Cardiac atrium fibroblast (primary cell): ENCODE data around the gene FERD3L. TPM values are rescaled to one million over a fixed set of nuclear protein-coding genes. Genes with fewer than 3 reads are reported as not detected.

Source experiments
- total RNA-seq: library from RNA; depleted of rRNA; stranded (reverse); fragments of >200 nt; gene quantifications from 2 replicates; pipeline ENCODE4 v1.2.3, GENCODE V29; 2015

Gene FERD3L, protein sequence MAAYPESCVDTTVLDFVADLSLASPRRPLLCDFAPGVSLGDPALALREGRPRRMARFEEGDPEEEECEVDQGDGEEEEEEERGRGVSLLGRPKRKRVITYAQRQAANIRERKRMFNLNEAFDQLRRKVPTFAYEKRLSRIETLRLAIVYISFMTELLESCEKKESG
- total RNA-seq: not detected in 2 replicates

DNA sequence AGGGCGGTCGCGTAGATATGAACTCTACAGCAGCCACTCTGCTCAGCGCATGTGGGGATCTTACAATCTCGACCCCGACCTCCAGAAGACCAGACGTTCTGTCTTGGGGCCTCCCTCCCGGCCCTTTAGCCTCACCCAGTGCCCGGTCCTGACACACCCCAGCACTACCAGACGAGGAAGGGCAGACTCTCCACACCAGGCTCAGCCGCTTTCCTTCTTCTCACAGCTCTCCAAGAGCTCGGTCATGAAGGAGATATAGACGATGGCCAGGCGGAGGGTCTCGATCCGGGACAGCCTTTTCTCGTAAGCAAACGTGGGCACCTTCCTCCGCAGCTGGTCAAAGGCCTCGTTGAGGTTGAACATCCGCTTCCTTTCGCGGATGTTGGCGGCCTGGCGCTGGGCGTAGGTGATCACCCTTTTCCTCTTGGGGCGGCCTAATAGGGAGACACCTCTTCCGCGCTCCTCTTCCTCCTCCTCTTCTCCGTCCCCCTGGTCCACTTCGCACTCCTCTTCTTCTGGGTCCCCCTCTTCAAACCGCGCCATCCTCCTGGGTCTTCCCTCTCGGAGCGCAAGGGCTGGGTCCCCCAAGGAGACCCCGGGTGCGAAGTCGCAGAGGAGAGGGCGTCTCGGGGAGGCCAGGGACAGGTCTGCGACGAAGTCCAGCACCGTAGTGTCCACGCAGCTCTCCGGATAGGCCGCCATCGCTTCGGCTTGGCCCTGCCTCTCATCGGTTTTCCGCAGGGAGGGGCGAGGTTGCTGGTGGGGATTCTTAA, at the start of gene FERD3L:
Gene FERD3L, minus strand, starts transcription at position 761 of the 773 bp plus-strand sequence. Its CDS starts 59 bp downstream, at position 702.

DNA sequence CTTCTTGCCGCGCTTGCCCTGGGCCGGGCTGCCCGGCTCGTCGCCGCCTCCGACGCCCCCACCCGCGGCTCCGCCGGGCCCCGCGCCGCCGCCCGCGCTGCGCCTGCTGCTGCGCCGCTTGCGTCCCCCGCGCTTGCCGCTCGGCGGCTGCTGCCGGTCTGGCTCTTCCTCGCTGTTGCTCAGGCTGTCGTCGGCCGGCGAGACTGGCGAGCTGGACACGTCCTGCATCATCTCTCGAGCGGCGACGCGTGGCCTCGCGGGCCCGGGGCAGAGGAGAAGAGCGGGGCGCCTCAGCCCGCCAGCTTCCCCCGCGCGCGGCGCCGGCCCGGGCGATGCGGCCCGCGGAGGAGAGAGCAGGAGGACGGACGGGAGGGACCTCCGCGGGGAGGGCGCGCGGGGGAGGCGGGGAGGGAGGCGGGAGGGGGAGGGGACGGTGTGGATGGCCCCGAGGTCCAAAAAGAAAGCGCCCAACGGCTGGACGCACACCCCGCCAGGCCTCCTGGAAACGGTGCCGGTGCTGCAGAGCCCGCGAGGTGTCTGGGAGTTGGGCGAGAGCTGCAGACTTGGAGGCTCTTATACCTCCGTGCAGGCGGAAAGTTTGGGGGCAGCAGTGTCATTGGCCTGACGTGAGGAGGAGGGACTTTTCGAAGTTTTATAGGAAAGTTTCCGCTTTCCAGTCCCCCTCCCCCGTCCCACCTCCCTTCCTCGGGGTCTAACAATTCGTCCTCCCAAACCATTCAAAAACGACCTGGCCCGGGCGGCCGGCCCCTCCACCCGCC, 27.9 kb downstream of the FERD3L start, which contains the start of gene TWIST1:
Gene TWIST1, minus strand, starts transcription at position 546 of the 779 bp plus-strand sequence. Its CDS starts 315 bp downstream, at position 231.

Other genes starting within 250 kb of the FERD3L start
- gene TWIST1, start 27.8 kb downstream of the FERD3L start, total RNA-seq: 13.5 and 18.0 TPM in 2 replicates